HG03045 (cell line): ENCODE measurements around the gene RND3.
A peak's percentile ranks its signal among the peaks of the same experiment; 100 is the strongest.

Source experiments
- ATAC-seq: cut with Tn5 transposase; IDR thresholded peaks from one replicate; pipeline ENCODE4 v1.9.1; 2021; ENCODE audit warnings: mild to moderate bottlenecking, moderate library complexity; ENCODE audit not compliant: unreplicated experiment

The RND3 gene, protein sequence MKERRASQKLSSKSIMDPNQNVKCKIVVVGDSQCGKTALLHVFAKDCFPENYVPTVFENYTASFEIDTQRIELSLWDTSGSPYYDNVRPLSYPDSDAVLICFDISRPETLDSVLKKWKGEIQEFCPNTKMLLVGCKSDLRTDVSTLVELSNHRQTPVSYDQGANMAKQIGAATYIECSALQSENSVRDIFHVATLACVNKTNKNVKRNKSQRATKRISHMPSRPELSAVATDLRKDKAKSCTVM

DNA sequence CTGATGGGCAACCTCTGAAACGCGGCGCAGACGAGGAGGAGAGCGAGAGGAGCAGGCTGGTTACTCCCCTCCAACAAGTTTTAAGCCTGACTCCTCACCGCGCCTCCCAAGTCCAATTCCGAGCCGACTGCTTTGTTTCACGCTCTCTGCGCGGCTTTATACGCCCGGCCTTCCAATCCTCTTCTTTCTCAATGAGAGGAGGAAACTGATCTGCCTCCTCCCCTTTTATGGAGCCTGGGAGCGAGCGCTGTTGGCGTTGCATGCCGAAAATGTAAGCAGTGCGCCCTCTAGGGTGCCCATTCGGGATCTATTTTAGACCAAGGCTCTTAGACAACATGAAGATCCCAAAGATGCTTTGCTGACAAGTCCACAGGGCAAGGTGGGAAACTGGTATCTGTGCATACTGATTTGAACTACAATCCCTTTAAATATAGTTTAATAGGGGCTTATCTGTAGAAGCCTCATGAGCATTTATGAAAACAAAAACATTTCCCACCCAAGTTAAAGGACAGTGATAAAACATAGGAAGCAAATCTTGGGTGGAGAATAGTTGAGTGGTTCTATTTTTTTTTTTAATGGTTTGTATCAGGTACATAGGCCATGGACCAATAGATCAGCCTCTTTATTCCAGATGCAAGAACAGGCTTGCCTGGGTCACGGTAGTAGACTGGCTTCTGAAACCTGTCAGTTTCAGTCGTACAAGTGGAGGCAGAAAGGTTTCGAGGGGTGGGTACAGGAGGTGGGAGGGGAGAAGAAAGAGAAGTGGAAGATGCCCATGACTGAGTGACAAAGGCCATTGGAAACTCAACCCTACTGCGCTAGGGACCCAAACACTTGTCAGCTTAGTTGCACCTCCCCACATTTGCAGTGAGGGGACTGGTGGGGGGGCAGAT is at the start of gene RND3:
Gene RND3, minus strand, starts transcription at position 131 of the 893 bp plus-strand sequence. CDS start 250 bp downstream, outside the sequence.
- ATAC-seq, result peak; percentile 77

DNA sequence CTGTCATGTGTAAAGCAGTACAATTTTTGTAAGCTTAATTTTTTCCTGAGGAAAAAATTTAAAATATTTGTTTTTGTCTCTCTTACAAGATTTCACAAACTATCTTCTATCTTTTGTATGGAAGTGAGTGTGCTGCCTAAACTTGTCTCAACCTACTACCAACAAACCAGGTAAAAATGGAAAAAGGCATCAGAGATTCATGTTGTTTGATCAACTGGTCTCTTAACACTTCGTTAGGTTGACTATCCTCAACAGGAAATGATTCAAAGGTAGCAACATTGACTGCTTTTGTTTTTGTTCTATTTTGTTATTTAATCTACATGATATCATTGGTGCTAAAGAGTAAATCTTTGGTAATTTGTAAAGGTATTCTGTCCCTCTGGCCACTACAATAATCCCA is 47.7 kb upstream of the RND3 start:
- ATAC-seq, result no peak

DNA sequence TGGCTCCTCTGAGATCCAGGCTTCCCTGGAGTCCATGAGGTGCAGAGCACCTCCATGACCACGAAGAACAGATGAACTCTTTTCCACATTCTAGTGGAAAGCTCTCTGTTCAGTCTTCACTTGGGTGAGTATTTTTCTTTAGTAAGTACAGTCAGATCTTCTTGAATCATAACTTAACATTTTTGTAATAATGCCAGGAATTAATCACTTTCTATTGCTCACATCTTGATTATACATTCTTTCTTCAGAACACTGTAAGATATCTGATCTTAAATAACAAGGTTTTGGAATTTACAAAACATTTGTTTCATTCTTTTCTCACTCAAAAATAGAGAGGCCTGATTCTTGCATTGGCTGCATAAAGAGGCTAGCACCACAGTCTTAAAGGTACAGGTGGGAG is 45.4 kb upstream of the RND3 start:
- ATAC-seq, result no peak

DNA sequence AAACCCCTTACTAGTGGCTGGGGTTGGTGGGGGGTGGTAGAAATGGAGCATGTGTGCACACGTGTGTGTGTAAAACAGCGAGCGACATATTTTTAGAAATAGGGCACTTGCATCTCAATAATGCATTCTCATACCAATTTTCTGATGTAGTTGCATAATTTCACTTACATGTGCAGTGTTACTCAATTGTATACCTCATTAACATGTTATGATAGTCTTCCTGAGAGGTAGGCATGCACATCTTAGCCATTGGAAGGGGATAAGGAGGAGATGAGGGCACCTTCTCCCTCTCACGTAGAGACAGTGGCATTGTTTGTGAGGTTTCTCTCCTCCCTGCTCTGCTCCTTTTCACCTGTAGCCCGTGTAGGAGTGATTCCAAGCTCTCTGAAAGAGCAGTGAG is 44.6 kb upstream of the RND3 start:
- no peak for ATAC-seq

DNA sequence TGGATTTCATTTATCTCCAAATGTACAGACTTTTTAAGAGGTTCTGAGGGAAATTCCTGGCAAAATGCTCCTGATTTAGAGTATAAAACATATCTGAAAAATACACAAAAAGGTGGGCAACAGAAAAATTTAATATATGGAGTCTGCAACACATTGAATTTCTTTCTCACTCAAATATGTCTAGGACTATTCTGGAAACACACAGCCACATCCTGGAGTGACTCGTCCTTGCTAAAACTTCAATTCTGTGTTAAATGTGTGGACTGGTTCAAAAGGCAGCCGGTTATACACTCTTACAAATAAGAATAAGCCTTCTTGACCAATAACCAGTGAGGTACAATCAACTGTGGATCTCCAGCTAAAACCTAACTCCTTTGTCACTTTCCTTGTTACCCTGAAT is 44.1 kb upstream of the RND3 start:
- no peak for ATAC-seq

DNA sequence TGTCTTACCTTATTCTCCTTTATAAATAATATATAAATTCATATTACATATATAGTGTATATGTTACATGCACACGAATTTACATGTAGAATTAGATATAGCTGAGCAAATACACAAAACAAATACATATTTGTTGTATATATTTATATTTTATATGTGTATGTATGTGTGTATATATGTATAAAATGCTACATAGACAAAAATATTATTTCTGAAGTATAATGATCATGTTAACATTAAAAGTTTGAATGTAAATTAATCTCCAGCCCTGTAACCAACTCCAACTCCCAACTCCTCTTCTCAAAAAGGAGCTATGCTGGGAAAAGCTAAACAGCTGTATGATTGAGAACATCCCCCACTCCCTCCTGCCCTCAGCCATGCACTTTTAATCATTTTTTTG is 42.7 kb upstream of the RND3 start:
- no peak for ATAC-seq

DNA sequence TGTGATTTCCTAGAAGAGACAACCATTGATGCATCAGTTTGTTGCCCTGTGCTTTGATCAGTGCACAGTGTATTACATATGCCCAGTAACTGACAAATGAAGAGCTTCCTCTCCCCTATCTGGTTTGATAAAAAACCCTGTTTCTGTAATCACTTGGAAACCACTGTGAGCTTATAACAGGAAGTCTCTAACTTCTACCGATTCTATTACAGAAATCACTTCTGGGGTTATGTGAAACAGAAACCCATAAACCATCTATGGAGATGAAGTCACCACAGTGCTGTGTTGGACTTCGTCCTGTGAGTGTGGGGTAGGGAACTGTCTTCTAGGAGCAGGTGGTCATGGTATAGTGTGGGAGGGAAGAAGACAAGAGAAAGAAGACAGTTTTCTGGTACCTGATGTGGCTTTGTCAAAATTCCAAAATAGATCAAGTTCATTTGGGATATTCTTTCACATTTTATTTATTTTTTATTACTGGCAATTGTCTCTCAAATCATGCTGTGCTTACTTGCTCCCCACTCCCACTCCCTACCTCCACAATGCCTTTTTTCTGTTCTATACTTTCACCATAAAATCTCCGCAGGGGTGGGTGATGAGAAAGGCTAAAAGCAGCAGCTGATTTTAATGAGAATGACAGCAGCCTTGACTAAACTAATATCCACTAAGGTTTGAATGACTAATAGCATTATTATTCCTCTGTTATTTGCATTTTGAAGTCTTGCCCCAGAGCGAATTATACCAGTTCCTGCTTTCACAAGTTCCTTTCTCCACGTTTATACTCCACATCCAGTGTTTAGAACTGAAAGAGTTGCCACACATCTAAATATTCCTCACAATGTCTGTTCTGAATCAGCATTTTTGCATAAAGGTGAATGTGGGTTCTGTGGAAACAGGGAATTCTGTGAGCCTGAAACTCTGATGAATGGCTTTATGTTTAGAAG is 41.7 kb upstream of the RND3 start:
- peak; percentile 91 for ATAC-seq

DNA sequence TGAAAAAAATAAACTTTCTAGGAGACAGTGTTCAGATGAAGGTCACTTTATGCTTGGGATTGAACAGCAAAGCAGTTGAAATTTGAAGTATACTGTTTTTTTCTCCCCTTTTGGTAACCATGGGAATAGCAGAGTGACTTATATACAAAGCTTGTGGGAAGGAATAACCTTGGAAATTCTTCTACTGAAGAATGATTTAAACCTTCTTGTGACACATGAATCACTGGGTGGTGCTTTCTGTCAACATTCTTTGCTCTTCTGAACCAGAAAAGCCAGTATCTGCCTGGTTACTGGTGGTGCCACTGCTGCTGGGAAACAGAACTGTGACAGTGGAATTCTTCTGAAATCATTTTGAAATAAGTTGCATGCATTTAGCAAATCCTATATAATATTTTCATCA is 39.4 kb upstream of the RND3 start:
- ATAC-seq, result no peak

DNA sequence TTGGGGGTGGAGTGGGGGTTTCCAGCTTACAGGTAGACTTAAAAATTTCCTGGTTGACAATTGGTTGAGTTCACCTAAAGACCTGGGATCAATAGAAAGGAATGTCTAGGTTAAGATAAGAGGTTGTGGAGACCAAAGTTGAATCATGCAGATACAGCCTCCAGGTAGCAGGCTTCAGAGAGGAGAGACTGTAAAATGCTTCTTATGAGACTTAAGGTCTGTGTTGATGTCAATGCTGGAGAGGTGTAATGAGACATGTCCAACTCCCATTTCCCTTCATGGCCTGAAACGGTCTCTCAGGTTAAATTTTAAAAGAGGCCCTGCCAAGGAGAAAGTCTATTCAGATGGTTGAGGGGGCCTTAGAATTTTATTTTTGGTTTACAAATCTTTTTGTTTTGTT is 38.5 kb upstream of the RND3 start:
- ATAC-seq, result no peak

DNA sequence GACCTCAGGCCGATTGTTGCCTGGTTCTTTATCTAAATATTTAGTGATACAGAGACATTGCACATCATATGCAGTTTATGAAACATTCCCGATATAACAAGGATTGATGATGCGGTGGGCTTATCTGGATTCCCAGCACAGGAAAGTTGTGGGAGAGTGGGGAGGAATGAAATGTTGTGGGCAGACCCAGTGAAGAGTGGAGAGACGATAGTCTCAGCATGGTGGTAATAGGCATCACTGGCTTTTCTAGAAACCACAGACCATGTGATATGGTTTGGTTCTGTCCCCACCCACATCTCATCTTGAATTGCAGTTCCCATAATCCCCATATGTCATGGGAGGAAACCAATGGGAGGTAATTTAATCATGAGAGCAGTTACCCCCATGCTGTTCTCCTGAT is 34.8 kb upstream of the RND3 start:
- ATAC-seq, result no peak

DNA sequence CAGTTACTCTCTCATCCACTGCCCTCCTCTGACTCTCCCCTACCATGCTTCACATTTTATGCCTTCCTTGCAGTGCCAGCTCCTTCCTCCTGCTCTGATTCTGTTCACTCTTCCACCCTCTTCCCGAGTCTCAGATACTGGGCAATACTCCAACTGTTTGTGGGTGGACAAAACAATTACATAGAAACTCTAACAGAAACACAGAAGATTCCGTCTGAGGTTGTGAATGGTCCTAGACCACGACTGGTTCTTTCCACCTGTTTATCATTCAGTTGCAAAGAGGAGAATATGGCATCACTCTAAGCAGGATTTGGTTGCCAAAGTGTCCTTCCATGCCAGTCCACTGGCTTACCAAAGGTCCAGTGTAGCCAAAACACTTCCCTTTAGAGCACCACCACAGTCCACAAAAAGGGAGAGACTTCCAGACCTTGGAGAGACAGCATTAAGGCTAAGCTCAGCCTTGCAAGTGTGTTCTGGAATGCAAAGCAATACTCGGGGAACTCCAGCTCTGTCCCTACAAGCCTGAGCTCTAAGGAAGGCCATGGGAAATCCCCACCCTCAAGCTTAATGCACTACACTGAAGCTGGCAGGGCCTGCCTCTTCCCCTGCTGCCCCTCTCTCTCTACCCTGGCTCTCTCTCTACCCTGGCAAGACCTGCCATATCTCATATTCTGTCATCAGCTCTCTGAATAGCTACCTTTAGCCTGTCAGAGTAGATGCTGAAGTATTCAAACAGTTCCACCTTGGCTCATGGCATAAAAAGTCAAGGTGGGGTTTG is 33.6 kb upstream of the RND3 start:
- ATAC-seq, result no peak

DNA sequence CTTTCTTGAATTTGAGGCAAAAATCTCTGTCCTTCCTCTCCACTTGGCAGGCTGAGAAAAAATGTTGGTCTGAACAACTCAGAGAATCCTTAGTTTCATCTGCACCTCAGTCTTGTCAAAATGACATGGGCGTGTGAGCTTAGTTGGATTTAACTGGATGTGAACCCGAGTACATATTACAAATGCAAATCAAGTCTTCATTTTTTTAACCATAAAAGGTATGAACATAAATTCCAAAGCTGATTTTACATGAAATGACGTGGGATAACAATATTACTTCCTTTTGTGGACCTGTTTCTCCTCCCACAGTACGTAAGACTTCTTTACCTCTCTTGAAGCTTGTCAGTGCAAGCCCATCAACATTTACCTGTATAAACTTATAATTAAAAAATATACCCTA is 32.6 kb upstream of the RND3 start:
- no peak for ATAC-seq

DNA sequence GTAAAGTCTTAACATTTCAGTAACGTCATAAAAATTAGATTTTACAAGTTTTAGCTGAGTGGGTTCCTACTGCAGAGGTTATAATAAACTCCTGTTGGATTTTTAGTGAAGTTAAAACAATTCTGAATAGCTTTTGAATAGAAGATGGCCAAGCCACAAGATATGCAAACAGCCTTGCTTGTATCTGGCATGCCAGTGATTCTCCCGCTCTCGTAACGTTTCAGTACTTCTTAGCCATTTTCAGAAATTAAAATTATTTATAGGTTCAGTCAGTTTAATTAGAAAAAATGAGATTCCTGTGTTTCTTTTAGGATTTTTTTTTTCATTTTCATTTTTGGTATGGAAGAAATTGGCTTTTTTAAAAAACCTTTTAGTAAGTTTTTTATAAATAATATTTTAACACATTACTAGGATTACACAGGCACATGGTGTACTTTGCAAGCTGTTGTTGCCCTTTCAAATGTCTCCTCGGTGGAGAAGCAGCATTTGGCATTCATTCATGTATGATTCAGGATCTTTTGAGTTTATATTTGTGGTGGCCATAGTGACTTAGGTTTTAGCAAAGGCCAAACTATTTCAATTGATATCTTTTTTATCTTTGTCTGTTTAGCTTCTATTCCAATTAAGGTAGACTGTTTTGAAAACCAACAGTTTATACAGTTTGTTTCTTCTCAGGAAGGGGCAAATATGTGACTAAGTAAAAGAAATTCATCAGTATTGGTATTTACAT is 30.6 kb upstream of the RND3 start:
- ATAC-seq, result no peak

DNA sequence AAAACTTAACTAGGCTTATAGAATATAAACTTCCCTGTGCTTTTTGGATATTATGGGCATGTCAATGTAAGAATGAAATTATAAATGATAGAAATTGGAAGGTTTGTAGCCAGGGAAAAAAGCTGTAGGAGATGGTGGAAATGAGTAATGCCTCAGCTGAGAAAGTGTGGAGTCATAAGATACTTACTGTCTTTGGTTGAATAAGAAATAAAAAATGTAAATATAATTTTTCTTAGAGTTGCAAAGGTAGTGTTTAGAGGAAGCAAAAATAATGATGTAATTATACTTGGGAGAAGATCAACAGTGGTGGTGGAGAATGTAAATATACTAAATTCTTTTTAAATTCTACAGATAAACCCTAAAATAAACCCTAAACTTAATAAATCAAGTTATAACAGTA is 26.2 kb upstream of the RND3 start:
- no peak for ATAC-seq

DNA sequence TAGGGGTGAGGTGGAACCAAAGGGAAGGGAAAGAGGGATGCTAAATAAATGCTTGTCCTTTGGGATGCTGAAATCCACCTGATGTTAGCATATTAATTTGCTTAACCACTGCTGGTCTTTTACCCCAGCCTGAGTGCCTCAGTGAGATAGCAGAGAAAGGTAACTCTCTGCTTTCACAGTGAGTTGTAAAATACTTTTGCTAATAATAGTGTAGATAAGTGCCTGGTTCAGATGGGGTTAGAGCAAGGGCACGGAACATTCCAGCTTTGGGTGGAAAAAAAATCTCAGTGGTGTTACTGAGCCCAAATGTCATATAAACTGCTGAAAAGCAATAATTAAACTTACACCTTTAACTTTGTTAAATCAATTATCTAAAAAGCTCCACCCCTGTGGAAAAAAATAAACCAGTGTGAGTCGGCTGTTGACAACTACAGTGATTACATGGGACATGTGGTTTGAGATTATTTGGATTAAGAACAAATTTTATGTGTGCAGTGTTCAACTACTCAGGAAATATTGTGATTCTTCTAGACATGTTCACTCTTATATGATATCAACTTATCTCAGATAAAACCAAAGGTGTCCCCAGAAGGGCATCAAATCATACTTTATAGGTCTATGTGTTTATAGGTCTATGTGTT is 21.1 kb upstream of the RND3 start:
- ATAC-seq, result no peak

DNA sequence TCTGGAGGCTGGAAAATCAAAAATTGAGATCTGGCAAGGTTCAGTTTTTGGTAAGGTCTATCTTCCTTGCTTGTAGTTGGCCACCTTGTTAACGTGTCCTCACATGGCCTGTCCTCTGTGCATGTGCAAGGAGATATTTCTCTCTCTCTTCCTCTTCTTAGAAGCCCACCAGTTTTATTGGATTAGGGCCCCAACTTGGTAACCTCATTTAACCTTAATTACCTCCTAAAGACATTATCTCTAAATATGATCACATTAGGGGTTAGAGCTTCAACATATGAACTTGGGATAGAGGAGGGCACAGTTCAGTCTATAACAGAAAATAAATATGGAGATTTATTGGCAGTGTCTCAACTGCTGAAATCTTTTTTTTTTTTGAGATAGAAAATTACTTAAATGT is 19.6 kb upstream of the RND3 start:
- ATAC-seq, result no peak

DNA sequence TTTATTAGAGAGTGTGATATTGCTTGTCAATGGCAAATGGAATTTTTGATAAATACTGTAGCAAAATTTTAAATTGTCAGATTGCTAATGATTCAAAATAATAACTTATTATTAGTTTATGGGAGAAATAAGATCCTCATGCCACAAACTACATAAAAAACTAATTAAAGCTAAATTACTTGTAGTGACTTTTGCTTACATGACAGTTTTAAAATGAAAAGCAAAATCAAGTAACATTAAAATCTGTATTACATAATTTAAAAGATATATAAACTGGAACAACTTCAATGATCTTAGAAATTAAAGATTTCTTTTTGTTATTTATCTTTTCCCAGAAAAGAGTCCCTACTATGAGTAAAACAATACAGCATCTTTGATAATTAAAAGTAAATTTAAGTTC is 17.7 kb upstream of the RND3 start:
- ATAC-seq, result no peak

DNA sequence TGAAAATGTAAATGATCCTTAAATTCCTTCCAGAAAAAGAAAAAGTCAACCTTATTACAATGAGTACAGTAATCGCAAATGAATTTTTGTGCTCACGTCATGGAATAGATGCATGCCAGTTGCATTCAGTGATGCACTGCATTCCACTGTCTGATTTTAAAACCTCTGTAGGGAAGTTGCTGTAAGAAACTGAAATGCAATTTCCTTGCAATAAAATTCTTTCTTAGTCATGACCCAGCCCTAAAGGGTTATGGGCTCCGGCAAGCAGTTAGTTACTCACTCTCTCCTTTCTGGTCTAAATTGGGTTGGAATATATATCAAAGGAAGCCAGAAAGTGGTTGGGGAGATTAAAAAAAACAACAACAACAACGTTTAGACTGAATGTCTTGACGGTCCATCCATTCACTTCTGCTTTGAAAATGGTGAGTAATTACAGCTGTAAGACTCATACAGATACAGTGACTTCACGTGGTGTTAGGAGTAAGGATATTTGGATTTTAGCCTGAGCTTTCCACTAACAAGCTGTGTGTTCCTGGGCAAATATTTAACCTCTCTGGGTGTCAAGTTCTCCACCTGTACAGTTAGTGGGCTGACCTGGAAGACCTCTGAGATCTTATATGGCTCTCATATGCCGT is 8.6 kb upstream of the RND3 start:
- ATAC-seq, result no peak

DNA sequence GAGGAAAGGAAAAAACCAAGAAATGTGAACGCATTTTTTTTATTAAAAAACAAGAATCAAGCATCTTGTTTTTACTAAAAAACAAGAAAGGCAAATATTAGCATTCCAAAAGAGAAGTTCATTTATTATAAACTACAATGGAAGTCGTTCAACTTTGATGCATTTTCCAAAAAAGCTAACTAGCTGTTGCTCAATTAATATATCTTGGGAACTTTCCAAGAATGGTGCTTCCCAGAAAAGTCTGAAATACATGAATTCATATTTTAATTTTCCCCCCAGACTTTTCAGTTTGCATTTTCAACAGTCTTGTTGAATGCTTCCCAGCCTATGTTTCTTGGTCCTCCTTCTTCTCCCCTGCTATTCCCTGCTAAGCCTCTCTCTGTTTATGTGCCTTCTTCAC is 7.5 kb upstream of the RND3 start:
- no peak for ATAC-seq
